BLaER1 treated with 17β-estradiol and CSF1 and Interleukin-3, amounts not matched to agents 10 nM and 100 nM (cell line): ENCODE measurements around the gene DEPDC5.
"Not testable (repeated sequence)": the region's sequence is repeated elsewhere in the genome, so short reads cannot be mapped to it uniquely, and the experiment has no call there.

Experiments
- H3K27ac ChIP-seq, 11 experiments: shearing (Covaris generic); formaldehyde crosslinking; 2 replicates each; pipeline ENCODE4 v1.8.1; 2022
- H3K27me3 ChIP-seq, 11 experiments: shearing (Covaris generic); formaldehyde crosslinking; 2 replicates each; pipeline ENCODE4 v1.8.1; 2022
- H3K36me3 ChIP-seq, 11 experiments: shearing (Covaris generic); formaldehyde crosslinking; 2 replicates each; pipeline ENCODE4 v1.8.1; 2022
- H3K4me1 ChIP-seq, 10 experiments: shearing (Covaris generic); formaldehyde crosslinking; 2 replicates each; pipeline ENCODE4 v1.8.1; 2022
- H3K4me2 ChIP-seq, 11 experiments: shearing (Covaris generic); formaldehyde crosslinking; 2 replicates each; pipeline ENCODE4 v1.8.1; 2022
- H3K4me3 ChIP-seq, 10 experiments: shearing (Covaris generic); formaldehyde crosslinking; 2 replicates each; pipeline ENCODE4 v1.8.1; 2022
- H3K9ac ChIP-seq, 11 experiments: shearing (Covaris generic); formaldehyde crosslinking; 2 replicates each; pipeline ENCODE4 v1.8.1; 2022
- H3K9me3 ChIP-seq, 11 experiments: shearing (Covaris generic); formaldehyde crosslinking; replicated peaks in 1 of 11; 2 replicates each; pipeline ENCODE4 v1.8.1; 2022
- H4K20me1 ChIP-seq, 11 experiments: shearing (Covaris generic); formaldehyde crosslinking; 2 replicates each; pipeline ENCODE4 v1.8.1; 2022
- Cebpa-rat ChIP-seq, 11 experiments: shearing (Covaris generic); IDR thresholded peaks; 2 replicates each; pipeline ENCODE4 v1.8.1; 2022

DEPDC5 gene

DNA sequence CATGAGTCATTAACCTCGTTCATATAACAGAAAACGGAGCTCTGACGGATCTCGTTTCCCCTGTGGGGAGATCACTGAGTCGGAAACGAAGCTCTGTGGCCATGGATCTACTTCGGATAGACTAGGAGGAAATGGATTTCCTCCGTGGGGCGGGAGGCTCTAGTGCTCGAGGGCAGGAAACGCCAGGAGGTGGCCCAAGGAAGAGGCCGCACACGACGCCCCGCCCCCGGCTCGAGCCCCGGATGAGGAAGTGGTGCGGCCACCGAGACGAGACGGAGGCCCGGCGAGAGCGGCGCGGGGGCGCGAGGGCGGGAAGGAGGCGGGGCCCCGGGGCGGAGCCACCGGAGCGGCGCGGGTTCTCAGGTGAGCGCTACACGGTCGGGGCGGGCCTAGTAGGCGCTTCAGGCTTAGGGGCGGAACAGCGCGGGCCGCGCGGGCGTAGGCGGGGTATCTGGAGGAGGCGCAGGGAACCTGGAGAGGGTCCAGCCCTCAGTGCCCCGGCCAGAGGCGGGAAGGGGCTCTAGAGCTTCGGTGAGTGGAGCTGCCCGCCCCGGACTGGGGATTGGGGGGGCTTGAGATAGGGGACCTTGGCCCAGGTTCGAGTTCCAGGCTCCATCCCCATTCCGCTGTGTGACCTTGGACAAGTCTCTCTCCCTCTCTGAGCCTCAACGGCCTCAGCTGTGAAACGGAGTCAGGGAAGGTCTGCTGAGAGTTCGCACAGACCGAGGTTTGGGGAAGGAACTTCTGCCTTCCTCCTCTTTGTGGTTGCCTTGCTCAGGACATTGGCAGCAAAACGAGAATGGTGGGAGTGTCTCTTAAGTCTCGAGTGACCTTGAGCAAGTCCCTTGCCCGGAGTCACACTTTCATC is at the start of gene DEPDC5:
Gene DEPDC5, plus strand, starts transcription at position 386 of the 868 bp plus-strand sequence. CDS start 903 bp downstream, outside the sequence.
- H3K27ac ChIP-seq = peak within 1 kb of the TSS; percentile 87 to 98 (median 95)
- H3K36me3 ChIP-seq = peaks cover 16 to 38% (median 26%) of the 10 kb centered on the region in 11 experiments
- no peak for TF ChIP-seq Cebpa-rat (IDR thresholded peaks at IDR 0.05)

DNA sequence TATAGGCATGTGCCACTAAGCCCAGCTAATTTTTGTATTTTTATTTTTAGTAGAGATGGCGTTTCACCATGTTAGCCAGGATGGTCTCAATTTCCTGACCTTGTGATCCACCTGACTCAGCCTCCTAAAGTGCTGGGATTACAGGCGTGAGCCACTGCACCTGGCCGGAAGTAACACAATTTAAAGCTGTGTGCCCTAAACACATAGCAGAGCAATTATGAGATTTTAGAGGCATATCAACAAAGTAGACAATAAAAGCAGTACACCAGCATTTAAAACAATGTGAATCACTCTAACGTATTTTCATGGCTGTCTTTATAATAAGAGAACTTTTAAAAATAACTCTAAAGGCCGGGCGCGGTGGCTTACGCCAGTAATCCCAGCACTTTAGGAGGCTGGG is 46.3 kb upstream of the DEPDC5 start:
- Histone ChIP-seq H3K9ac (no peak overlapping the region), H3K4me3 (no peak overlapping the region), H4K20me1 (peaks cover 0 to 81% (median 45%) of the 10 kb centered on the region in 11 experiments; a peak in 18 of 22 replicates), H3K9me3 (no peaks in the 10 kb centered on the region), H3K4me1 (peaks cover 6 to 18% (median 16%) of the 10 kb centered on the region in 10 experiments; a peak in 18 of 20 replicates), H3K4me2 (no peak overlapping the region), H3K27me3 (no peaks in the 10 kb centered on the region), H3K27ac (no peak overlapping the region), H3K36me3 (peaks cover 75 to 100% (median 96%) of the 10 kb centered on the region in 11 experiments)
- no peak for TF ChIP-seq Cebpa-rat (IDR thresholded peaks at IDR 0.05)

More for the DNA sequence above, at the start of gene DEPDC5:
- H3K9ac ChIP-seq = peak within 1 kb of the TSS; percentile 84 to 95 (median 91)
- H3K4me3 ChIP-seq = peak within 1 kb of the TSS; percentile 82 to 97 (median 88)
- H4K20me1 ChIP-seq = peaks cover 0 to 9% (median 0%) of the 10 kb centered on the region in 11 experiments; a peak in 5 of 22 replicates
- no peaks in the 10 kb centered on the region for H3K9me3 ChIP-seq
- H3K27me3 ChIP-seq = no peaks in the 10 kb centered on the region
- peak within 1 kb of the TSS; percentile 84 to 98 (median 93) for H3K4me2 ChIP-seq
- peaks cover 44 to 62% (median 47%) of the 10 kb centered on the region in 10 experiments for H3K4me1 ChIP-seq

DNA sequence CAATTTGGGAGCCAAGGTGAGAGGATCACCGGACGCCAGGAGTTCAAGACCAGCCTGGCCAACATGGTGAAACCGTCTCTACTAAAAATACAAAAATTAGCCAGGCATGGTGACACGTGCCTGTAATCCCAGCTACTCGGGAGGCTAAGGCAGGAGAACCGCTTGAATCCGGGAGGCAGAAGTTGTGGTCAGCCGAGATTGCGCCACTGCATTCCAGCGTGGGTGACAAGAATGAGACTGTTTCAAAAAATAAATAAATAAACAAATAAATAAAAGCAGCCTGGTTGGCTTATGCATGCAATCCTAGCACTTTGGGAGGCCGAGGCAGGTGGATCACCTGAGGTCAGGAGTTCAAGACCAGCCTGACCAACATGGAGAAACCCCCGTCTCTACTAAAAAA is 42.6 kb upstream of the DEPDC5 start:
- H3K4me2 ChIP-seq = peak overlapping the region in 8 of 11 experiments; percentile 21 to 80 (median 62); a peak in 10 of 22 replicates
- H3K27ac ChIP-seq = peak overlapping the region in 5 of 11 experiments; percentile 33 to 53 (median 47); a peak in 4 of 22 replicates
- peaks cover 75 to 100% (median 96%) of the 10 kb centered on the region in 11 experiments for H3K36me3 ChIP-seq
- not testable (repeated sequence) for H3K27me3 ChIP-seq, H3K9me3 ChIP-seq, H3K4me3 ChIP-seq, H3K9ac ChIP-seq
- H3K4me1 ChIP-seq = peaks cover 6 to 29% (median 21%) of the 10 kb centered on the region in 10 experiments; a peak in 18 of 20 replicates
- peaks cover 0 to 65% (median 33%) of the 10 kb centered on the region in 11 experiments; a peak in 17 of 22 replicates for H4K20me1 ChIP-seq

DNA sequence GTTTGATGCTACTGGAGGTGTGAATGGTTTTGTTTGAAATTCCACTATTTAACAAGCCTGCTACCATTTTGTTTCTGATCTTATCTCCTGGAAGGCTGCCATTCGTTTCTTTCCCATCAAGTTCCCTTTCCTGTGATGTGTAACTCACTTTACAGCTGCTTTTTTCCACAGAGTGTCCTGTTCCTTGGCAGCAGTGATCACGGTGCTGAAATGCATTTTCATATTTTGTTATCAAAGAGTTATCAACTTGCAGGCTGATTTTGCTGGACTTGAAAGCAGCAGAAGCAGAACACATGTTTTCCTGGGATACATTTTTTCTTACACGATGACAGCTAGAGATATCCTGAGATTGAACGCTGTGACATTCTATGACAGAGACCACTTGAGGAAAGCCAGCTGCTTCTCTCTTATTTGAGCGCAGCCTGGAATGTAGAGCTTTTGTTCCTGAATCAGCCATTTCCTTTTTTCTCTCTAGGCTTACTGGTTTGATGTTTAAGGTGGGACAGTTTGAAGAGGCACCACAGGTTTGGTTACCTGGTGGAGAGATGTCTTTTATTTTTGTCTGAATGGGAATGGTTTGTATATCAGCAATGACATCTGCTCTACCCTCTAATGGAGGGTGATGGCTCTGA is 38.6 kb upstream of the DEPDC5 start:
- no peak overlapping the region for H3K9ac ChIP-seq
- H3K4me1 ChIP-seq = peaks cover 6 to 29% (median 21%) of the 10 kb centered on the region in 10 experiments; a peak in 18 of 20 replicates
- H3K27ac ChIP-seq = no peak overlapping the region
- TF ChIP-seq Cebpa-rat (IDR thresholded peaks at IDR 0.05) = no peak
- H3K4me2 ChIP-seq = no peak overlapping the region
- peaks cover 0 to 44% (median 15%) of the 10 kb centered on the region in 11 experiments; a peak in 15 of 22 replicates for H4K20me1 ChIP-seq
- peaks cover 90 to 100% (median 99%) of the 10 kb centered on the region in 11 experiments for H3K36me3 ChIP-seq
- no peak overlapping the region for H3K4me3 ChIP-seq
- H3K9me3 ChIP-seq = no peaks in the 10 kb centered on the region
- no peaks in the 10 kb centered on the region for H3K27me3 ChIP-seq

DNA sequence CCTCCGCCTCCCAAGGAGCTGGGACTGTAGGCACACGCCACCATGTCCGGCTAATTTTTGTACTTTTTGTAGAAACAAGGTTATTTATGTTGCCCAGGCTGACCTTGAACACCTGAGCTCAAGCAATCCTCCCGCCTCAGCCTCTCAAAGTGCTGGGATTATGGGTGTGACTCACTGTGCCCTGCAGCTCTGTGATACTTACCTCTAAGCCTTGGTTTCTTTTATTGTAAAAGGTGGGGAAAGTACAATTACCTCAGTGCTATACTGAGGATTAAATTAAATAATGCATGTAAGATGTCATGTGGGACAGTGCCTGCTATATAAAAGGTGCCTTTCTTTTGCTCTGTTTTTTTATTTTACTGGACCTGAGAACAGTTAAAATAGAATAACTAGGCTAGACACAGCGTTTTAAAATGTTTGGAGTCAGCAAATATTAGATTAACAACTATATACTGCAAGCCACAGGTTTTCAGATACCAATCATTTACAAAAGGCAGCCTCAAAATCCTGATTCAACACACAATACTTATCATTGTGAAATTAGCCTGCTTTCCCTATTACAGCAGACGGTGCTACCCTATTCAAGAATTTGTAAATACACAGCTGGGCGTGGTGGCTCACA is 33.9 kb upstream of the DEPDC5 start:
- H3K4me2 ChIP-seq = no peak overlapping the region
- peaks cover 9 to 74% (median 44%) of the 10 kb centered on the region in 11 experiments; a peak in 17 of 22 replicates for H4K20me1 ChIP-seq
- H3K27ac ChIP-seq = no peak overlapping the region
- H3K36me3 ChIP-seq = peaks cover 87 to 100% (median 98%) of the 10 kb centered on the region in 11 experiments
- TF ChIP-seq Cebpa-rat (IDR thresholded peaks at IDR 0.05) = no peak
- H3K9me3 ChIP-seq = no peaks in the 10 kb centered on the region
- H3K9ac ChIP-seq = no peak overlapping the region
- no peaks in the 10 kb centered on the region for H3K4me1 ChIP-seq
- no peaks in the 10 kb centered on the region for H3K27me3 ChIP-seq
- H3K4me3 ChIP-seq = no peak overlapping the region

DNA sequence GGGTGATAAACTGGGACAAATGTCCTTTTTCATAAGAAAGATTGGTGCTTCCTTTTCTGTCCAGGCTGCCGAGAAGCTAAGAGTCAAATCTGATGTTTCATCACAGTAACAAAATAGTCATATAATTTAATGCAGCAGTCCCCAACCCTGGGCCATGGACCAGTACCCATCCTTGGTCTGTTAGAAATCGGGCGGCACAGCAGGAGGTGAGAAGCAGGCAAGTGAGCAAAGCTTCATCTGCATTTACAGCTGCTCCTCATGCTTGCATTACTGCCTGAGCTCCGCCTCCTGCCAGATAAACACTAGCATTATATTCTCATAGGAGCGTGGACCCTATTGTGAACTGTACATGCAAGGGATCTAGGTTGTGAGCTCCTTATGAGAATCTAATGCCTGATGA is 30.1 kb upstream of the DEPDC5 start:
- Histone ChIP-seq H3K27me3 (no peaks in the 10 kb centered on the region), H3K9me3 (no peaks in the 10 kb centered on the region), H3K4me2 (no peak overlapping the region), H3K4me1 (peaks cover 0 to 6% (median 0%) of the 10 kb centered on the region in 10 experiments; a peak in 1 of 20 replicates), H3K27ac (no peak overlapping the region), H3K36me3 (peaks cover 86 to 100% (median 96%) of the 10 kb centered on the region in 11 experiments), H4K20me1 (peaks cover 9 to 96% (median 70%) of the 10 kb centered on the region in 11 experiments; a peak in 19 of 22 replicates), H3K4me3 (no peak overlapping the region), H3K9ac (0 out of 22 replicates have a peak overlapping the region, but pooled peaks of 1 of the 11 experiments have one; percentile 13)
- TF ChIP-seq Cebpa-rat (IDR thresholded peaks at IDR 0.05) = no peak

DNA sequence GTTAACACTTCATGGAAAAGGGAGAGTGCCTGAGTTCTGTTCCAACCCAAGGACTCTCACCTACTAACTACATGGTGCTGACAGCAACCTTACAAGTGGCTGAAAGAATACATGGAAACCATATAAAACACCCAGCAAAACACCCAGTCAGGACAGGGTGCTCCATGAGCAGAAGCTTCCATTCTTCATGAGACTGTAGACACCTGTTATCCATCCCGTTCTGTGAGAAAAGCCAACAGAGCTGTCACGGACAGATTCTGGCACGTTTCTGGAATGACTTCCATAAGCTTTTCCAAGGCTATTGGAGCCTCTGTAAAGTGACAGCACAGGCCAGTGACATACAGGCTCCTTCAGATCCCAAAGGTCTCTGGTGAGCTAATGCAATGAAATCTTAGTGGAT is 27.1 kb upstream of the DEPDC5 start:
- Histone ChIP-seq H3K4me3 (no peak overlapping the region), H3K9ac (no peak overlapping the region), H3K4me1 (peaks cover 0 to 6% (median 0%) of the 10 kb centered on the region in 10 experiments; a peak in 1 of 20 replicates), H3K27me3 (no peaks in the 10 kb centered on the region), H3K9me3 (no peaks in the 10 kb centered on the region), H3K4me2 (no peak overlapping the region), H4K20me1 (peaks cover 9 to 97% (median 85%) of the 10 kb centered on the region in 11 experiments; a peak in 20 of 22 replicates), H3K27ac (no peak overlapping the region), H3K36me3 (peaks cover 59 to 99% (median 83%) of the 10 kb centered on the region in 11 experiments)
- no peak for TF ChIP-seq Cebpa-rat (IDR thresholded peaks at IDR 0.05)

DNA sequence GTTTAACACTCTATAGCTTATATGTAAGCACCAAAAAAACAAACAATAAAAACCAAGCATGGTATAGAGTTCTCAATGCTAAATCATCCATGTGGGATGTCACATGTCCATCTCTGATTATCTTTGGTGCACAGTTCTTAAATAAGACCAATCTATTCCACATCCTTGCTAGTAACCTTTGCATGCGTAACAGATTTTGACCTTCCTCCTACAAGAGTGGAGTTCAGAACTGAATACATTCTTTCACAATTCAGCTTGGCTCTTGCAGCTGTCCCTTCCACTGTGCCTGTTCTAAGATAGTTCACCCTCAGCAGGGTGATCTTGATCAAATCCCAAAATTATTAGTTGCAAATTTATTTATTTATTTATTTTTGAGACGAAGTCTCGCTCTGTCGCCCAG is 25.0 kb upstream of the DEPDC5 start:
- no peak for TF ChIP-seq Cebpa-rat (IDR thresholded peaks at IDR 0.05)

More for the DNA sequence above, 25.0 kb upstream of the DEPDC5 start:
- peaks cover 7 to 97% (median 87%) of the 10 kb centered on the region in 11 experiments for H4K20me1 ChIP-seq
- H3K4me1 ChIP-seq = peaks cover 0 to 6% (median 0%) of the 10 kb centered on the region in 10 experiments; a peak in 1 of 20 replicates
- H3K27me3 ChIP-seq = no peaks in the 10 kb centered on the region
- no peak overlapping the region for H3K27ac ChIP-seq
- H3K9ac ChIP-seq = no peak overlapping the region
- no peak overlapping the region for H3K4me2 ChIP-seq
- H3K9me3 ChIP-seq = no peaks in the 10 kb centered on the region
- peaks cover 50 to 99% (median 78%) of the 10 kb centered on the region in 11 experiments for H3K36me3 ChIP-seq
- H3K4me3 ChIP-seq = no peak overlapping the region
